Measurements from ENCODE around the gene PRRT2.

PRRT2 gene

DNA sequence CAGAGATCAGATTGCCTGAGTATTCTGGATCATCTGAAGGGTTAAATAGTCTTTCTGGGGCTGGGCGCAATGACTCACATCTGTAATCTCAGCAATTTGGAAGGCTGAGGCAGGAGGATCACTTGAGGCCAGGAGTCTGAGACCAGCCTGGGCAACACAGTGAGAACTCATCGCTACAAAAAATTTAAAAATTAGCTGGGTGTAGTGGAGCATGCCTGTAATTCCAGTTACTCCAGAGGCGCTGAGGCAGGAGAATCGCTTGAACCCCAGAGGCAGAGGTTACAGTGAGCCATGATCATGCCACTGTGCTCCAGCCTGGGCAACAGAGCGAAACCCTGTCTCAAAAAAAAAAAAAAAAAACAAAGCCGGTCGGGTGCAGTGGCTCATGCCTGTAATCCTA, 23.9 kb downstream of the PRRT2 start:
- no peak for DNase-seq

DNA sequence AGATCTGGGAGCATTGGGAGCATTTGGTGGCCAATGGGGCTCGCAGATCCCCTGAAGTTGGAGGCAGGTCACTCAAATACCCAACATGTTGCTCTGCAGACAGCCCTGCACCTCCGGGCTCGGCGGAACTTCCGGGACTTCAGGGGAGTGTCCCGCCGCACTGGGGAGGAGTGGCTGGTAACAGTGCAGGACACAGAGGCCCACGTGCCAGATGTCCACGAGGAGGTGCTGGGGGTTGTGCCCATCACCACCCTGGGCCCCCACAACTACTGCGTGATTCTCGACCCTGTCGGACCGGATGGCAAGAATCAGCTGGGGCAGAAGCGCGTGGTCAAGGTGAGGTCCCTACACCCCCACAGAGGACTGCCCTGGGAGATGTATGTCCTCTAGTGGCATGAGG, 24.6 kb downstream of the PRRT2 start:
- no peak for DNase-seq

DNA sequence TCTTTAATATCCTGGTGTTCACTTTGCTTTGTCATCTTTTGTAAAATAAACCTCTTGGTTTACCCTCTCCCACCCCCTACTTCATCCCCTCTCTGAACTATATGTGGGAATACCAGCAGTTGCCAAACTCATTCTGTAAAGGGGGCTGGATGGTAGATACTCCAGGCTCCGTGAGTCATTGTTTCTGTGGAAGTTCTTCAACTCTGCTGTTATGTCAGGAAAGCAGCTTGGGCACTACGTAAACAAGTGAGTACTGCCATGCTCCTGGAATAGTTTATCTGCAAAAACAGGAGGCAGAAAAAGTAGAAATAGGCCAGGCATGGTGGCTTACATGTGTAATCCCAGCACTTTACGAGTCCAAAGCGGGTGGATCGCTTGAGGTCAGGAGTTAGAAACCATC, 25.8 kb downstream of the PRRT2 start:
- DNase-seq = no peak

DNA sequence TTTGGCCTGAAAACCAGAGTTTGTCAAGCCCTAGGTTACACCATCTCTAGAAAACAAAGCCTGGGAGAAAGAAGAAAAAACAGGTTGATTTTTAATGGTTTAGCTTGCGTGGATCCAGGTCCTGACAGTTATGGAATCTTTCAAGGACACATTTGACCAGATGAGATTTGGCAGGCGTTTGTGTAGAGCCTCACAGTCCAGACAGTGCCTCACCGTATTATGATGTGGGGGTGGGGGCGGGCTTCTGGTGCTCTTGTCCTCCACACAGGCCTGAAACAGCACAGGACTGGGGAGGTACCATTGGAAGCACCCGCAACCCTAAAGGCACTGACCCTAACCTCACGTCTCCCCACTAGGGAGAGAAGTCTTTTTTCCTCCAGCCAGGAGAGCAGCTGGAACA, 27.8 kb downstream of the PRRT2 start:
- DNase-seq = no peak

DNA sequence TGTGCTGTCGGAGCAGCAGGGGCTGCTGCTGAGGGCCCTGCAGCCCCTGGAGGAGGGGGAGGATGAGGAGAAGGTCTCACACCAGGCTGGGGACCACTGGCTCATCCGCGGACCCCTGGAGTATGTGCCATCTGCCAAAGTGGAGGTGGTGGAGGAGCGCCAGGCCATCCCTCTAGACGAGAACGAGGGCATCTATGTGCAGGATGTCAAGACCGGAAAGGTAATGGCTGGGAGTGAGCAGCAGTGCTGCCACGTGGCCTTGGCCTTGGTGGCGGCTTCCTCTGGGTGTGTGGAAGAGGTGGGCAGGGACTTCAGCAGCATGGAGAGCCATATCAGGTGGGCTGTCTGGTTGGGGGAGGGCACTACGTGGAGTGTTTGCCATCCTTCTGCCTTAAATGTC, 28.2 kb downstream of the PRRT2 start:
- DNase-seq = no peak

DNA sequence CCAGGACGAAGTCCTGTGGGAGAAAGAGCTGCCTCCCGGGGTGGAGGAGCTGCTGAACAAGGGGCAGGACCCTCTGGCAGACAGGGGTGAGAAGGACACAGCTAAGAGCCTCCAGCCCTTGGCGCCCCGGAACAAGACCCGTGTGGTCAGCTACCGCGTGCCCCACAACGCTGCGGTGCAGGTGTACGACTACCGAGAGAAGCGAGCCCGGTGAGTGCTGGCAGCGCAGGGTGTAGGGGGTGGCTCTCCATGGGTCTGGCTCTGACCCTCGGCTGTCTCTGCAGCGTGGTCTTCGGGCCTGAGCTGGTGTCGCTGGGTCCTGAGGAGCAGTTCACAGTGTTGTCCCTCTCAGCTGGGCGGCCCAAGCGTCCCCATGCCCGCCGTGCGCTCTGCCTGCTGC, 29.6 kb downstream of the PRRT2 start:
- no peak for DNase-seq

DNA sequence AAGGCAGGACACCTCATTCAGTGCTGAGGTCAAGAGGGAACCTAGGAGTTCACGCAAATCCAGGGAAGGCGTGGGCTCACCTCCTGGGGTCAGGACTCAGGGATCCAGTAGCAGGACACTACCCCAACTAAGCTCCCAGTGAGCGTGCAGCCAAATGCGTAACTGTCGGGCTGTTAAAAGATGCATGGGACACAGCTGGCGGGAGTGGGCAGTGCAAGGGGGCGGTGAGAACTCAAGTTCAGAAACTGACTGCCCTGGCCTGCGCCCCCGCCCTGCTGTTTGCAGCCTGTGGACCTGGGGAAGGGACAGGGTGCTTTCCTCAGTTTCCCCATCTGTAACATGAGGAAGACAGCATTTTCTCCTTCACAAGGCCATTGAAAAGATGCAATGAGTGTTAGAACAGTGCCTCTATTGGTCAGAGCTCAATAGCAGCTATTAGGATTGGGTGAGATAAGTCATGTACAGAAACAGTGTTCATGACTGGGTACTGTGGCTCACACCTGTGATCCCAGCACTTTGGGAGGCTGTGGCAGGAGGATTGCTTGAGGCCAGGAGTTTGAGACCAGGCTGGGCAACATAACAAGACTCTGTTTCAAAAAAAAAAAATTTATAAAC, 30.8 kb downstream of the PRRT2 start:
- DNase-seq = no peak

DNA sequence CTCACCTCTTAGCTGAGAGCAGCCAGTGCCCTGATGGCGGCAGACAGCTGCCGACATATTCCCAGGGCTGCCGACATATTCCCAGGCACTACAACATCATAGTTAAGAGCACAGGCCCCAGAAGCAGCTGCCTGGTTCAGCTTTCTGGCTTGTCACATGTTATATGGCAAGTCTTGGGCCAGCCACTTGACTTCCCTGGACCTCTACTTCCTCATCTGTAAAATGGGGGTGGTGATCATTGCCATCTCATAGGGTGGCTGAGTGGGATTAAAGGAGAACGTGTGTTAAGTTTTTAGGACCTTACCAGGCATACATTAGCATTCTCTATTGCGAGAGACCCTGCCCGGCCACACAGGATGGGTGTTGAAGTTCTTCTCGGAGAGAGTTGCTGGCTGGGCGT, 31.9 kb downstream of the PRRT2 start:
- peak in 1 of 2 donors; percentile 25 for DNase-seq

DNA sequence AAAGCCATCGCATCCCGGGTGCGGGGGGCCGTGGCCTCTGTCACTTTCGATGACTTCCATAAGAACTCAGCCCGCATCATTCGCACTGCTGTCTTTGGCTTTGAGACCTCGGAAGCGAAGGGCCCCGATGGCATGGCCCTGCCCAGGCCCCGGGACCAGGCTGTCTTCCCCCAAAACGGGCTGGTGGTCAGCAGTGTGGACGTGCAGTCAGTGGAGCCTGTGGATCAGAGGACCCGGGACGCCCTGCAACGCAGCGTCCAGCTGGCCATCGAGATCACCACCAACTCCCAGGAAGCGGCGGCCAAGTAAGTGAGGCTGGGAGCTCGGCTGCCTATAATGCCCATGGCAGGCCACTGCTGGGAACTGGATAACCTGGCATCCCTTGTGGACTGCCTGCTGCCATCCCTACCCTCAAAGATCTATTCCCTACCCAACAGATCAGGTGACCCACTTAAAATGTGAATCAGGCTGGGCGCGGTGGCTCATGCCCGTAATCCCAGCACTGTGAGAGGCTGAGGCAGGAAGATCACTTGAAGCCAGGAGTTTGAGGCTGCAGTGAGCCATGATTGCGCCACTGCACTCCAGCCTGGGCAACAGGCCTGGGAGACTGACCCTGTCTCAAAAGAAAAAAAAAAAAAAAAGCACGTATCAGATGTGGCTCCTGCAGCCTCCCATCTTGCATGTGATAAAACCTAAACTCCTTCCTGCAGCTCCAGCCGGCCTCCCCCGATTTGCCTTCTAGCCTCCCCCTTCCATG, 32.8 kb downstream of the PRRT2 start:
- no peak for DNase-seq

DNA sequence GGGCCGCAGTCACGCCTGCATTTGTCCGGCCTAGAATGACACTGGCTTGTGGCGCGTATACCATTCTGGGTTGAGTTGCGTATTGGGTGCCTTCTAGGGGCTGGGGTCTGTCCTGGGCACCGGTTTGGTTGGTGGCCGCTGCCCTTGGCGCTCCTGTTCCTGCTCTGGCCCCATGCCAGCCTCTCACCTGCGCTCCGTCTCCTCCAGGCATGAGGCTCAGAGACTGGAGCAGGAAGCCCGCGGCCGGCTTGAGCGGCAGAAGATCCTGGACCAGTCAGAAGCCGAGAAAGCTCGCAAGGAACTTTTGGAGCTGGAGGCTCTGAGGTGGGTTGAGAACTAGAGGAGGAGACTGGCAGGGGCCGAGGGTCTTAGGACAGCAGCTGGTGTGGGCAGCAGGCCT, 33.7 kb downstream of the PRRT2 start:
- DNase-seq = no peak

DNA sequence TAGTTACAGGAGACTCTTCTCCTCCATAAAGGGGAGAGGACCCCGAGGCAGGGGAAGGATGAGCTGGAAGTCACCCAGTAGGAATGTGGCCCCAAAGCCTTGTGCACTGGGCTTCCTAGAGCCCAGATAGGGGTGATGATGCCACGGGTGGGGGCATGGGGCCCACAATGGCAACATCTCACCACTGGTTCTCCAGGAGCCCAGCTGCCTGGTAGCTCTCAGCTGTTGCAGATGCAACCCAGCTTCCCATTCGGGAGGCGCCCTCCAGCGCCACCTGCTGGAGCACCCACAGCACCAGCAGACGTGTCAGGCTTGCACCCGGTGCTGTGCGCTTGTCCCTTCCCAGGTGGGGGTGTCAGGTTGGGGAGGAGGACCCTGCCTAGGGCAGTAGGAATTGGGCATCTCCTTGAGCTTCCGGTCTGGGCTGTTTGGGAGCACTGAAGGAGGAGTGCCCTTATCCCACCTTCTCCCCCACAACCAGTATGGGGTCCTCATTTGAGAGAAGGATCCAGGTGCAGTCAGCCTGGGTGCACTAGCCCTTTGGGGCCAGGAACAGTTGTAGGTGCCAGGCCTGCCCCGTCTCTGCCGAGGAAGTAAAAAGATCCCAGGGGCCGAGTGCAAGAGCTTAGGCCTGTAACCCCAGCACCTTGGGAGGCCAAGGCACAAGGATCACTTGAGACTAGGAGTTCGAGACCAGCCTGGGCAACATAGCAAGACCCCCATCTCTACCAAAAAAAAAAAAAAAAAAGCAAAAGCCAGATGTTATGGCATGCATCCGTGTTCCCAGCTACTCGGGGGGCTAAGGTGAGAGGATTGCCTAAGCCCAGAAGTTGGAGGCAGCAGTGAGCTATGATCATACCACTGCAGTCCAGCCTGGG, 36.7 kb downstream of the PRRT2 start:
- peak; percentile 48 to 81 for DNase-seq

DNA sequence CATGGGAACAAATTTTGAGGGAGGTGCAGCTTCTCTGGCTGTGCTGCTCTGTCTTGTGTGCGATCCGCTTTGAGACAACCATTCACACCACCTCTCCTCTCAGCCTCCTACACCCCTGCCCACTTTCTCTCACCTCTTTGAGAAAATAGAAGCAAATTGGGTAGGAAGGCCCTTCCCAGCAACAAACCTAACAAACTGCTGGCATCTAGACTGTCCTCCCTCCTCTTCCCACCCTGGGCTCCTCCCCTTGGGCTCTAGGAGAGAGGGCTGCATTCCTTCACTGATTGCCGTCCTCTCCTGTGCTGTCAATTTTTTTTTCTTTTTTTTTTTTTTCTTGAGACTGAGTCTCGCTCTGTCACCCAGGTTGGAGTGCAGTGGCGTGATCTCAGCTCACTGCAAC, 37.5 kb downstream of the PRRT2 start:
- no peak for DNase-seq

DNA sequence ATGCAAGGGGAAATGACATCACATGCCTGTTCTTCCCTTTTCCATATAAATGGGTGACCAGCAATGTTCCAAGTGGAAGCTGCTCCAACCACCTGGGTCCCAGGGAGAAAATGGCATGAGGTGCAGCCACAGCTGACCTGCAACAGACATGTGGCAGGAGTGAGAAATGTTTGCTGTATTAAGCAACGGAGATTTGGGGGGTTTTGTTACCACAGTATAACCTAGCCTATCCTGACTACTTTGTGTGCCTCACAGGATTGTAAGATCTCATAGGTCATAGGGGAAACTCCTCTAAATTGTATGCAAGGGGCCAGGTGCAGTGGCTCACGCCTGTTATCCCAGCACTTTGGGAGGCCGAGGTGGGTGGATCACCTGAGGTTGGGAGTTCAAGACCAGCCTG, 39.0 kb downstream of the PRRT2 start:
- no peak for DNase-seq

DNA sequence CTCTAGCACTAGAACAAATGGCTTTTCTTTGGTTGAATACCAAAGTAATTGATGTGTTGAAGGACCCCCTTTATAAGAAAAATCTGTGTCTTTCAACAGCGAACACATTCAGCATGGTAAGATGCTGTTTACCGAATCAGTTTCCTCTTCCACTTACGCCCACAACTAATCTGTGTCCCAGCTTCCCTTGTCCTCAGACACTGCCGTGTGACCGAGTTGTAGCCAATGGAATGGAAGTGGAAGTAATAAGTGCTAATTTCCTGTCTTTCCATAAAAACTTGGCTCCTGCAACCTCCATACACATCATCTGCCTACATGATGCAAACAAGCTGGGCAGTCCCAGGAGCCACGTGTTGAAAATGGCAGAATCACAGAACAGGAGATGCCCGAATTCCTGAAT, 40.7 kb downstream of the PRRT2 start:
- DNase-seq = peak; percentile 59 to 87

DNA sequence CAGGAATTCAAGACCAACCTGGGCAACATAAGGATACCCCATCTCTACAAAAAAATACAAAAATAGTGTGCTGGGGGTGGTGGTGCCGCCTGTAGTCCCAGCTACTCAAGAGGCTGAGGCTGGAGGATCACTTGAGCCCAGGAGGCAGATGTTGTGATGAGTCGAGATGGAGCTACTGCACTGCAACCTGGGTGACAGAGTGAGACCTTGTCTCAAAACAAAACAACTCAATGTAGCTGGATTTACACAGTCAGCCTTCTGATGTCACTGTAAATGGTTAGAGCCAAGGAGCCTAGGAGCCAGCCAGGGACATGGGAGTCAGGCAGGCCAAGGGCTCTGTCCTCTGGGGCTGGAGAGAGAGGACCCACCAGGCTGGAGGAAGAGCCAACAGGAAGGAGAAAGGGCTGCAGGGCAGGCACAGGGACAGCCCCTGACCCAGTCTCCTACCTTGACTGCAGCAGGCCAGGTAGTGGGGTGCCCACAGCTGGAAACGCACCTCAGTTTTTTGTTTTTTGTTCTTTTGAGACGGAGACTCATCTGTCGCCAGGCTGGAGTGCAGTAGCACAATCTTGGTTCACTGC, 42.6 kb downstream of the PRRT2 start:
- no peak for DNase-seq

DNA sequence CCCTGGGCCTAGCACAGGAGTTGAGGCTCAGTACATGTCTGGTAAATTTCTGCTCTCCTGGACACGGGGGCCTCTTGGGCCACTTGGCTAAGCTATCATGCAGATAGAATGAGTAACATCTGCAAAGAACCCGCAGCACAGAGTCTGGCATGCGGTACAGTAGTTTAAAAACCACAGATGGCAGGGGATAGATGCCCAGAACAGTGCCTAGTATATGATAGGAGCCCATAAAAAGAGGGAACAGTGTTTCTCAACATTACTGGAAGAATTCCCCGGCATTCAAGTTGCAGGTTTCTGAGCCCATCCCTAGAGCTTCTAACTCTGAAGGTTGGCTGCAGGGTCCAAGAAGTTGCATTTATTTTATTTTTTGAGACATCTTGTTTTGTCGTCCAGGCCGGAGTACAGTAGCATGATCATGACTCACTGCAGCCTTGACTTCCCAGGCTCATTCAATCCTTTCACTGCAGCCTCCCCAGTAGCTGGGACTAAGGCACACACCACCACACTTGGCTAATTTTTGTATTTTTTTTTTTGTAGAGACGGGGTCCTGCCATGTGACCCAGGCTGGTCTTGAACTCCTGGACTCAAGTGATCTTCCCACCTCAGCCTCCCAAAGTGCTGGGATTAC, 45.3 kb downstream of the PRRT2 start:
- no peak for DNase-seq

DNA sequence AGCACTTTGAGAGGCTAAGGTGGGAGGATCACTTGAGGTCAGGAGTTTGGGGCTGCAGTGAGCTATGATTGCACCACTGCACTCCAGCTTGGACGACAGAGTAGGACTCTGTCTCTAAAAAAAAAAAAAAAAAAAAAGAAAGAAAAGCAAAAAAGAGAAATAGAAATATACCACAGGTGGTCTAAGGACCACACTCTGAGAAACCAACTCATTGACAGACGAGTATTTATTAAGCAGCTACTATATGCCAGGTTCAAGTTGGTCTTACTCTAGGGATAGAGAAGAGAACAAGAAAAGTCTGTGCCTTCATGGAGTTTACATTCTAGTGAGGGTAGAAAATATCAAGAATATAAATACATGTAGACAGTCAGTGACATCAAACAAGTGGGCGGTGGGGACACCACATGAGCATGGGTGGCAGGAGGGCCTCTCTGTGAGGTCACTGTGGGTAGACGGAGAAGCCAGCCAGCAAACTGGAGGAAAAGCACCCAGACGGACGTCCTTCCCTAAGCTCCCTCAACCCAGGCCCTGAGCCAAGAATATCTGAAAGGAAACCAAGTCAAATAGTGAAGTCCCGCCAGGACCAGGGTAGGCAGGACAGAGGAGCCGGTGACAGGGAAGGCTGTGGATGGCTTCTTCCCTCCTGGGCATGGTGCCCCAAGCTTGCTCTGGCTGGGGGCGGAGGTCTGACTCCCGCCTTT, 46.3 kb downstream of the PRRT2 start:
- DNase-seq = peak; percentile 50 to 82

DNA sequence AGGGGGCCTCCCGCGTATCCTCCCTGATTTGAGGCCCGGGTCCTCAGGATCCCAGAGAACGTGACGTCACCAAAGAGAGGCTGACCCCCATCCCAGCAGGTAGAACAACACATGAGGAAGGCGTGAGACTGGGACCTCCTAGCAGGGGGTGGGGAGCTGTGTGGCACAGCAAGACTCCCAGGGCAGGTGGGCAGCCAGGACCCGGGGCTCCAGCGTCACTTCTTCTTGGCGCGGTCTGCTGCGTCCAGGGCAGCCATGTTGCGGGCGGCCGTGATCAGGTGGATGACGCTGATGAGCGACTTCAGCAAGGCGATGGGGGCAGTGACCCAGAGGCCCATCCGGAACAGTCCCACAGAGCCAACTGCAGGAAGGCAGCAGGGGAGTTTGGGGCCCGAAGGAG, 47.0 kb downstream of the PRRT2 start:
- no peak for DNase-seq

DNA sequence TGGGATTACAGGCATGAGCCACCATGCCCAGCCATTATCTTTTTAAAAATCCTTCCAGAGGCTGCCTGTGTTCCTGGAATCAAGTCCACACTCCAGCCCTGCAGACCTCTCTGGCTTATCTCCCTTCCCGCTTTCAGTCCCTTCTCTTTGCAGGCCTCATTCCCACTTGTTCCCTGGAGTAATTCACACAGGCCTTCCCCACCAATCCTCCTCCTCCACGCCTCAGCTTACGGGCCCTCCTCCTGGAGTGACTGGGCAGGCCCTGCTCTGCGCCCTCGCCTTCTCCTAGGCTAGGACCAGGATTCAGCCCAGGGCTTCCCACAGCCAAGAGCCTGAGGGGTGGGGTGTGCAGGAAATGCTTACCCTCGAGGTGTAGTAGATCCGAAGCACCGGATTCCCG, 48.2 kb downstream of the PRRT2 start:
- DNase-seq = no peak

DNA sequence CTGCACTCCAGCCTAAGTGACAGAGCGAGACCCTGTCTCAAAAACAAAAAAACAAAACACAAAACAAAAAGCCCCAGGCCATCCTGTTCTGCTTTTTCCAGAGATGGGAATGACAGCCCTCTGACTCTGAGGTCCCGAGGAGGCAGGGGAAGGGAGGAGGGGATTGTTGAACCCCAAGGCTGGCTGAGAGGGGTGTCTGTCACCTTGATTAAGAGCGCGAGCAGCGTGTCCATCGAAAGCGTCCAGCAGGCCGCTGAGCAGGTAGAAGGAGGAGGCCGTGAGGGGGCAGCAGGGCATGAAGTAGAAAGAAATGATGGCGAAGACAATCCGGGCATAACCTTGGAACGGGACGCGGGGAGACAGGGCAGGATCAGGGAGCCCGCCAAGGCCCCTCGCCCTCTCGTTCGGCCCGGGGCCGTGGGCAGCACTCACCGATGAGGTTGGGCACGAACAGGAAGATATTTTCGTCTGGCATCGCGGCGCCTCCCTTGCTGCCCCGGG, 50.4 kb downstream of the PRRT2 start:
- DNase-seq = peak in 1 of 2 donors; percentile 6

DNA sequence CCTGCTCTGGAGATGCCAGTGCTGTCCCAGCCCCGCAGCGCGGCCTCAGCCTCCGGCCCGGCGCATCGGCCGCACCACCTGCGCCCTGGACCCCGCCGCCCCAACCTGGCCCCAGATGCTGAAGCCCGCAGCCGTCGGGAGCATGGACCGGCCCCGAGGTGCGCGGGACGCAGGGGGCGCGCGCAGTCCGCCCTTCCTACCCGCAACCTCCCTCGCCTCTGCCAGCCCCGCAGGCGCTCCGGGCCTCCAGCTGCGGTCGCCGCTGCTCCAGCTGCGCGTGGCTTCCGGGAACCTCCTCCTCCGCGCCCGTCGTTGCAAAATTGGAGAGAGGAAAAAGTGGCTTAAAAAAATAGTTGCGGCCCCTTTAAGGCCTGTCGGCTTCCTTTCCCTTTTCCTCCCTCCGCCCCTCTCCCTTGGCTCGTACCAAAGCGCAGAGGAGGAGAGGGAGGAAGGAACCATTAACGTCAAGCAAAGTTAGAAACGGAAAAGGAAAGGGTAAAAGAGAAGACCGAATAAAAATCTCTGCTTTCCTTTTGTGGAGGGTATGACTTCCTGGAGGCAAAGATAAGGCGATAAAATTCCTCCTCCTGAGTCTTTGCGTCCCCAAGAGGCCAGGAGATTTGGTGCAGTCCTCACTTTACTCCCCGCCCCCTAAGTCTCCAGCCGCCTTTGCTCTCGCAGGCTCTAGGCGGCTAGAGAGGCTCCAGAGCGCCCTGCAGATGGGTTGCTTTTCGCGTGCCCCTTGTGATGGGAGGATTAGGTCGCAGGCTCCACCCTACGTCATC, 51.1 kb downstream of the PRRT2 start, which contains the start of gene CDIPT:
TSS of gene CDIPT (minus strand) at position 343 of the 785 bp plus-strand sequence. CDS start 369 bp downstream, outside the sequence.
- DNase-seq = peak; percentile 90 to 97
